HG03280 (cell line): Measurements from ENCODE around the gene CCL7.

Experiments
- ATAC-seq: cut with Tn5 transposase; IDR thresholded peaks from one replicate; pipeline ENCODE4 v1.9.1; 2021; ENCODE audit warnings: mild to moderate bottlenecking, moderate library complexity; ENCODE audit not compliant: unreplicated experiment

The CCL7 gene

GRCh38 chr17:34246446-34246845 lies 23.6 kb upstream of the CCL7 start:
- no peak for ATAC-seq

- no peak for ATAC-seq
Observed at GRCh38 chr17:34246881-34247280, 23.1 kb upstream of the CCL7 start.

- ATAC-seq, result no peak
Observed at GRCh38 chr17:34248511-34249024, 21.5 kb upstream of the CCL7 start.

- no peak for ATAC-seq
Observed at GRCh38 chr17:34249061-34249460, 21.0 kb upstream of the CCL7 start.

GRCh38 chr17:34249478-34249877 lies 20.5 kb upstream of the CCL7 start:
- ATAC-seq, result no peak

GRCh38 chr17:34251186-34251585 lies 18.8 kb upstream of the CCL7 start:
- ATAC-seq, result no peak

- ATAC-seq, result no peak
Observed at GRCh38 chr17:34252095-34252443, 18.0 kb upstream of the CCL7 start.

- no peak for ATAC-seq
Observed at GRCh38 chr17:34252444-34253138, 17.4 kb upstream of the CCL7 start.

- no peak for ATAC-seq
Observed at GRCh38 chr17:34253139-34253525, 16.9 kb upstream of the CCL7 start.

GRCh38 chr17:34254146-34254545 lies 15.9 kb upstream of the CCL7 start:
- no peak for ATAC-seq

- ATAC-seq, result no peak
Observed at GRCh38 chr17:34254651-34255380, 15.2 kb upstream of the CCL7 start, which contains the start of gene CCL2. CCL2 (plus strand) TSS chr17:34255285; CDS start chr17:34255350, 65 bp downstream.

- no peak for ATAC-seq
Observed at GRCh38 chr17:34255381-34255732, 14.7 kb upstream of the CCL7 start.

GRCh38 chr17:34255841-34256240 lies 14.2 kb upstream of the CCL7 start:
- no peak for ATAC-seq

GRCh38 chr17:34257299-34257985 lies 12.6 kb upstream of the CCL7 start:
- no peak for ATAC-seq

GRCh38 chr17:34257986-34258326 lies 12.1 kb upstream of the CCL7 start:
- ATAC-seq, result no peak

- no peak for ATAC-seq
Observed at GRCh38 chr17:34259146-34259545, 10.9 kb upstream of the CCL7 start.

- no peak for ATAC-seq
Observed at GRCh38 chr17:34260861-34261260, 9.2 kb upstream of the CCL7 start.

- no peak for ATAC-seq
Observed at GRCh38 chr17:34261568-34262337, 8.3 kb upstream of the CCL7 start.

GRCh38 chr17:34265711-34266110 lies 4.3 kb upstream of the CCL7 start:
- no peak for ATAC-seq

- no peak for ATAC-seq
Observed at GRCh38 chr17:34275881-34276280, 5.9 kb downstream of the CCL7 start.

- ATAC-seq, result no peak
Observed at GRCh38 chr17:34276826-34277225, 6.8 kb downstream of the CCL7 start.
